SK-N-SH (cell line): ENCODE data around the gene RNF121.

Experiments used
- CHD2 ChIP-seq: fragments of 150-350 bp; IDR thresholded peaks from 2 replicates; pipeline ENCODE4 v1.6.1; 2018; ENCODE audit warnings: low read length; ENCODE audit not compliant: partially characterized antibody
- ELF1 ChIP-seq: IDR thresholded peaks from 2 replicates; pipeline ENCODE4 v1.4.0; 2012
- MEF2A ChIP-seq: IDR thresholded peaks from 2 replicates; pipeline ENCODE4 v1.4.0; 2012; ENCODE audit warnings: low read depth, borderline replicate concordance
- POLR2AphosphoS5 ChIP-seq: IDR thresholded peaks from 2 replicates; pipeline ENCODE4 v1.6.1; 2012; ENCODE audit warnings: low read depth, low read length
- RAD21 ChIP-seq: IDR thresholded peaks from 2 replicates; pipeline ENCODE4 v1.6.1; 2012; ENCODE audit warnings: mild to moderate bottlenecking, low read length
- SIN3A ChIP-seq: IDR thresholded peaks from 2 replicates; pipeline ENCODE4 v1.6.1; 2012; ENCODE audit warnings: low read depth, mild to moderate bottlenecking, low read length, moderate library complexity, borderline replicate concordance
- YY1 ChIP-seq: IDR thresholded peaks from 2 replicates; pipeline ENCODE4 v1.4.0; 2012; ENCODE audit warnings: low read depth, mild to moderate bottlenecking
- TF ChIP-seq, protein P1 (sequence below): fragments of 200-600 bp; sonication (generic); IDR thresholded peaks from 2 replicates; pipeline ENCODE4 v1.6.1; 2017; ENCODE audit warnings: antibody characterized with exemption, mild to moderate bottlenecking, moderate library complexity
- TF ChIP-seq, protein P2 (sequence below): IDR thresholded peaks from 2 replicates; pipeline ENCODE4 v1.4.0; 2012; ENCODE audit warnings: low read depth
- TF ChIP-seq, protein P3 (sequence below): IDR thresholded peaks from 2 replicates; pipeline ENCODE4 v1.4.0; 2012; ENCODE audit warnings: low read depth, borderline replicate concordance

DNA sequence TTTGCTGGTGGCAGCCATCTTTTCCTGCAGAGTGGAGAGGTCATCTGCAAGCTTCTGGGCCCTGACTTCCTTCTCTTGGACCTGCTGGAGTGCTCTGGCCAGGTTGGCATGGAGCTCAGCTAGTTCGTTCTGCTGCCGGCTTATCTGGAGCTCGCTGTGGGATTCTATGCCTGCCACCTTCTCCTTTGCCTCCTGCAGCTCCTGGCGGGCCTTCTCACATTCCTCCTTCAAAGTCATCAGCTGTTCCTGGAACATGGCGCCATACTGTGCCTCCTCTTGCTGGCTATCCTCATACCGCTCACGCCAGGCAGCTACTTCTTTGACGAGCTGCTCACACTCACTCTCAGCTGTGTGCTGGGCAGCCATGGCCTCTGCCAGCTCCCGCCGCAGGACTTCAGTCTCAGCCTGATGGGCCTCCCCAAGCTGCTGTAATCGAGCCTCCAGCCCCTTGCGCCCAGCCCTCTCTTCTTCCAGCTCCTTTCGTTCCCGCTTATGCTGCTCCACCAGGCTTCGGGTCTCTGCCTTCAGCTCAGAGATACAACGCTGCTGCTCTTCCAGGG is 86.0 kb downstream of the RNF121 start:
- TF ChIP-seq, protein P1, sequence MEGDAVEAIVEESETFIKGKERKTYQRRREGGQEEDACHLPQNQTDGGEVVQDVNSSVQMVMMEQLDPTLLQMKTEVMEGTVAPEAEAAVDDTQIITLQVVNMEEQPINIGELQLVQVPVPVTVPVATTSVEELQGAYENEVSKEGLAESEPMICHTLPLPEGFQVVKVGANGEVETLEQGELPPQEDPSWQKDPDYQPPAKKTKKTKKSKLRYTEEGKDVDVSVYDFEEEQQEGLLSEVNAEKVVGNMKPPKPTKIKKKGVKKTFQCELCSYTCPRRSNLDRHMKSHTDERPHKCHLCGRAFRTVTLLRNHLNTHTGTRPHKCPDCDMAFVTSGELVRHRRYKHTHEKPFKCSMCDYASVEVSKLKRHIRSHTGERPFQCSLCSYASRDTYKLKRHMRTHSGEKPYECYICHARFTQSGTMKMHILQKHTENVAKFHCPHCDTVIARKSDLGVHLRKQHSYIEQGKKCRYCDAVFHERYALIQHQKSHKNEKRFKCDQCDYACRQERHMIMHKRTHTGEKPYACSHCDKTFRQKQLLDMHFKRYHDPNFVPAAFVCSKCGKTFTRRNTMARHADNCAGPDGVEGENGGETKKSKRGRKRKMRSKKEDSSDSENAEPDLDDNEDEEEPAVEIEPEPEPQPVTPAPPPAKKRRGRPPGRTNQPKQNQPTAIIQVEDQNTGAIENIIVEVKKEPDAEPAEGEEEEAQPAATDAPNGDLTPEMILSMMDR, result no peak
- no peak for TF ChIP-seq YY1
- no peak for TF ChIP-seq MEF2A
- no peak for TF ChIP-seq SIN3A
- no peak for TF ChIP-seq ELF1
- no peak for TF ChIP-seq CHD2
- no peak for TF ChIP-seq RAD21
- TF ChIP-seq POLR2AphosphoS5, result no peak
- TF ChIP-seq, protein P2, sequence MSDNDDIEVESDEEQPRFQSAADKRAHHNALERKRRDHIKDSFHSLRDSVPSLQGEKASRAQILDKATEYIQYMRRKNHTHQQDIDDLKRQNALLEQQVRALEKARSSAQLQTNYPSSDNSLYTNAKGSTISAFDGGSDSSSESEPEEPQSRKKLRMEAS, result no peak
- TF ChIP-seq, protein P3, sequence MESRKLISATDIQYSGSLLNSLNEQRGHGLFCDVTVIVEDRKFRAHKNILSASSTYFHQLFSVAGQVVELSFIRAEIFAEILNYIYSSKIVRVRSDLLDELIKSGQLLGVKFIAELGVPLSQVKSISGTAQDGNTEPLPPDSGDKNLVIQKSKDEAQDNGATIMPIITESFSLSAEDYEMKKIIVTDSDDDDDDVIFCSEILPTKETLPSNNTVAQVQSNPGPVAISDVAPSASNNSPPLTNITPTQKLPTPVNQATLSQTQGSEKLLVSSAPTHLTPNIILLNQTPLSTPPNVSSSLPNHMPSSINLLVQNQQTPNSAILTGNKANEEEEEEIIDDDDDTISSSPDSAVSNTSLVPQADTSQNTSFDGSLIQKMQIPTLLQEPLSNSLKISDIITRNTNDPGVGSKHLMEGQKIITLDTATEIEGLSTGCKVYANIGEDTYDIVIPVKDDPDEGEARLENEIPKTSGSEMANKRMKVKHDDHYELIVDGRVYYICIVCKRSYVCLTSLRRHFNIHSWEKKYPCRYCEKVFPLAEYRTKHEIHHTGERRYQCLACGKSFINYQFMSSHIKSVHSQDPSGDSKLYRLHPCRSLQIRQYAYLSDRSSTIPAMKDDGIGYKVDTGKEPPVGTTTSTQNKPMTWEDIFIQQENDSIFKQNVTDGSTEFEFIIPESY, result no peak
